AG08395 (cell line): ENCODE data around the gene TLX3.
"Not testable (repeated sequence)": the region's sequence is repeated elsewhere in the genome, so short reads cannot be mapped to it uniquely, and the experiment has no call there.

ENCODE experiments used
- DNase-seq: peaks from one replicate; pipeline ENCODE4 v3.0.0; 2012; ENCODE audit warnings: mixed read lengths, low spot score

TLX3 gene

GRCh38 chr5:171308453-171309275 is at the start of gene TLX3:
TSS of gene TLX3 (plus strand) at chr5:171309248. CDS start at chr5:171309366, 118 bp downstream.
- DNase-seq = no peak

DNA sequence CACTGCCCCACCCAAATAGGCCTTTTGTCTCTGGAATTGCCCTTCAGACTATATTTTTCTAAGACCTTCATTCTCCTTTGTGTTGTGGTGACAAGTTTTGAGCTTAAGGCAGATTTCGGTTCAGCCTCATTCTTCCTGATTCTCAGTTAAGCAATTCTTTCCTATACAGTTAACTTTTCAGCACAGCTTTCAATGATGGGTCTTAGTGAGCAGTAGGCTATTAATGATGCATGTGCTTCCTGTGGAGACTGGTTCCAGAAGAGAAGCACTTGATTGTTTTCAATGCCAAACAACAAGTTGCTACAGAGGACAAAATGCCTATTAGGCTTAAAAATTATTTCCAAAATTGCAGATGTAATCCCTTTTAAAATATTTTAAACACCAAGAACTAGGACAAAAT is 47.7 kb upstream of the TLX3 start:
- DNase-seq = no peak

GRCh38 chr5:171261904-171262303 is 47.1 kb upstream of the TLX3 start:
- no peak for DNase-seq

DNA sequence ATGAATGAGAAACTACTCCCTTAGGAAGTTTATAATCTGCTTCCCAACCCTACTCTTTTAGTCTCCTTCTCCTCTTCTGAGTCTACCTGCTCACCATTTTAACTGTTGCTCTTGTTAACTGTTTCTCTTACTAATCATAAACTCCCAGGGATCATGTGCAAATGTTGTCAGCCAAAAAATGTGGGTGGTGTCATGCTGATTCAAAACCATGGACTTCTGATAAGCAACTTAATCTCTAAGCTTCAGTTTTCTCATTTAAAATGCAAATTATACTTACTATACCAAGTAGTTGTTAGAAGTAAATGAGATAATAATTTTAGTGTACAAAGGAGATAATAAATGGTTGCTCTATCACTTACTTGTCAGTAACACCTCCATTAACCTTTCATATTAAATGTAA is 45.9 kb upstream of the TLX3 start:
- DNase-seq = no peak

GRCh38 chr5:171264843-171265242 is 44.2 kb upstream of the TLX3 start:
- DNase-seq = no peak

GRCh38 chr5:171268700-171269620 is 40.1 kb upstream of the TLX3 start:
- no peak for DNase-seq

DNA sequence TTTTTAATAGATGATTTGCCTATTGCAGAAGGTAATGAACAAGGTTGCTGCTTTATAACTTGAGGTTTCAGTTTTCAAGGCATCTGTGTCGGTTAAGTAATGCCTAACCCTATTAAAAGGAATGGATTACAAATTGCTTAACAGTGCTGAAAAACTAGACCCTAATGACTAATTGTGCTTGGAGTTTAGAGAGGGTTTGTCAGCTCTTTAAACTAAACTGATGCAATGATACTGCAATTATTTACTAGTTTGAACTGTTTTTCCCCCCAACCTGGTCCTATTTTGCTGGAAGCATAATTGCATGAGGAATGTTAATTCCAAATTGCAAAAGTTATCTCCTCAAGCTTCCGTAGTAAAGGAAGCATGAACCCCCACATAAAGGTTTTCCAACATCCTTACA is 39.3 kb upstream of the TLX3 start:
- DNase-seq = no peak

DNA sequence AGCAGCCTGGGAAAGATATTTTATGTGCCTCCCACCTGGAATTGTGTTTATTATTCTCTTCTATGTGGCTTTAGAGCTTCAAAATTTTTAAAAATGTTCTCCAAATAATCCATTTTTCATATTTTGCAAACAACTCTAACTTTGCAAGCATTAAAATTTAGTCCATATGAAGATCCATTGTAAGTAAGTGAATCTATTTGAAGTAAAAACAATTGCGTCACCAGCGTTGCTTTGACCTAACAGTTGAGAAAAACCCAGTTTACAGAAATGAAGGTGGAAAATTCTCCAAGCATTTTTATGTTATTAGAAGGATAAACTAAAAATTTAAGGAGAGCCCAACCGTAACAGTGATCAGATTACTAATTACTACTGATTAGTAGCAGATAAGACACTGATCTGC is 38.9 kb upstream of the TLX3 start:
- DNase-seq = no peak

DNA sequence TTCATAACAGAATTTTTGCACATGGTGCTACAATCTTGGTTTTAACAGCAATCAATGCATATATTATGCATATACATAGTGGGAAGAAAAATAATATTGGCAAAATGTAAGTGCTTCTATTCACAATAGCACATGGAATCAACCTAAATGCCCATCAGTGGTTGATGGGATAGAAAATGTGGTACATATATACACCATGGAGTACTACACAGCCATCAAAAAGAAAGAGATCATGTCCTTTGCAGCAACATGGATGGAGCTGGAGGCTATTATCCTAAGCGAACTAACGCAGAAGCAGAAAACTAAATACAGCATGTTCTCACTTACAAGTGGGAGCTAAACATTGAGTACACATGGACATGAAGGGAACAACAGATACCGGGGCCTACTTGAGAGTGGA is 37.2 kb upstream of the TLX3 start:
- no peak for DNase-seq

GRCh38 chr5:171272996-171273970 is 35.8 kb upstream of the TLX3 start:
- no peak for DNase-seq

- no peak for DNase-seq
Measured at GRCh38 chr5:171275841-171276544, 33.1 kb upstream of the TLX3 start.

GRCh38 chr5:171283753-171284152 is 25.3 kb upstream of the TLX3 start:
- DNase-seq = no peak

GRCh38 chr5:171285465-171285864 is 23.6 kb upstream of the TLX3 start:
- no peak for DNase-seq

- no peak for DNase-seq
Measured at GRCh38 chr5:171288066-171288465, 21.0 kb upstream of the TLX3 start.

DNA sequence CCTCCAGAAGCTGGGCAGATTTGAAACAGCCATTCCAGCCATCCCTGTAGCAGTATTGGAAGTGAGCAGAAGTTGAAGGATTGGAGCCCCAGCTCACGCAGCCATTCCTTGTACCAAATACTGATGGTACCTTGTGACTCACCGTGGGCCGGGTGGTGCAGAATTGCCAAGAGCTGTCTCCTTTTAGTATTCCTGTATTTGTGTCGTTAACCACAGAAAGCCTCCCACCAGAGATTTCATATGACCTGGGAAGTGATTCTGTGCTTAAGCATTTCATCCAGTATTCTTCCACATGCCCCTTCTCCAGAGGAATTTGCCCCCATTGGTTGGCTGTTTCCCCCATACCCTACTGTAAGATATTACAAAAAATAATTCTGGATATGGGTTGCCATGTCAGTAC is 17.7 kb upstream of the TLX3 start:
- no peak for DNase-seq

- no peak for DNase-seq
Measured at GRCh38 chr5:171295299-171295698, 13.7 kb upstream of the TLX3 start.

DNA sequence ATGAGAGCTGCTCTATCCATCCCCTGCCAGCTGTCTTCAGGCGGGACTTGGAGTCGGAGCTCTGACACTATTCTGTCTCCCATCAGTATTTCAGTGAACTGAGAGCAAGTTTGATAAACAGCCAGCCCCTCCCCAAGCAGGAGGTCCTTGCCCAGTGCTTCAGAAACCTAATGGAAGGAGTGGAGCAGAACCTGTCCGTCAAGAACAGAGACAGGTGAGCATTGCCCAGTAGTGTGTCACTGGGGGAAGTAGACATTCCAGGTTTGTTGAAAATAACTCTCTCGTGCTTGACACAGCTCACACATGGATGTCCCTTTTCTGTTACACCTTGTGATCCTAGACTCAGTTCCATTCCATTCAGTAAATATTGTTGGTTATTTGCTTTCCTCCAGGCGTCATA is 13.2 kb upstream of the TLX3 start:
- no peak for DNase-seq

DNA sequence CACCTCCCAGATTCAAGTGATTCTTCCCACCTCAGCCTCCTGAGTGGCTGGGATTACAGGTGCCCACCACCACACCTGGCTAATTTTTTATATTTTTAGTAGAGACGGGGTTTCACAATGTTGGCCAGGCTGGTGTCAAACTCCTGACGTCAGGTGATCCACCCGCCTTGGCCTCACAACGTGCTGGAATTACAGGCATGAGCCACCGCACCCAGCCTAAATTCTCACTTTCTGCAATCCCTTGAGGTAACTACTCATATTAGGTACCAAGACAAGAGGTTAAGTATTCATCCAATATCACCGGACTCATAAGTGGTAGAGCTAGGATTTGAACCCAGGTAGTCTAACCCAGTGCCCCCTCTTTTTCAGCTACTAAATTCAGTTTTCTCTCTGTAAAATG is 11.1 kb upstream of the TLX3 start:
- DNase-seq = not testable (repeated sequence)

DNA sequence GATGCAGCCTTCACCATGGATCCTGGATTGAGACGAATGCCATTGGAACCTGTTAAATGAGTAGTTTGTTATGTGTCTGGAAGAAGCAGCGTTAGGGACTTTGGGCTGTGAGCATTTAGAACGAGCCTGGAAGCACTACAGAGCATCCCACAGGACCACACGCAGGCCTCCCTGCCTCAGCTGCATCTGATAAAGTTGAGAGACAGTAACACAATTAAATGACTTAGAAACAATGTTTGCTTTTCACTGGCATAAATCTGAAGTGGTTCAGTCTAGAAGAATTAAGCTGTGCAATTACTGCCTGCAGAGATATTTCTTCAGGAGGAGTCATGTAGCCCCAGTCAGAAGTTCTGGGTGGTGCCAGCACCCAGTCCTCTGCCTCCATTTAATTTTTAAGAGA is 9.8 kb upstream of the TLX3 start:
- no peak for DNase-seq

DNA sequence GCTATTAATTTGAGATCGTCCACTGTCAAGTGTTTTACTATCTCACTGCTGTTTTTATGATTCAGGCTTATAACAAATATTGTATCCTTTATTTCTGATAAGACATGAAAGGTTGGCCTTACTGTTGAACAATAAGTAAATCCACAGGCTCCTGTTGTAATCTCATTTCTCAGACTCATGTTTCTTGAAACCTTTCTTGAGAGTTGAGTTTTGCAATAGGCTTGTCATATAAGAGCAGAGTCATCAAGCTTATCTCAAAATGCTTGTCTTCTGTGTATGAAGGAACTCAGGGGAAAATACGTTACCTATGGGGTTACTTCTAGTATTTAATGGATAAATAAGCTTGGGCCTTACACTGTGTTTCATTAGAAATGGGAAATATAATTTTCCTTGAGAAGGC is 9.2 kb upstream of the TLX3 start:
- no peak for DNase-seq

DNA sequence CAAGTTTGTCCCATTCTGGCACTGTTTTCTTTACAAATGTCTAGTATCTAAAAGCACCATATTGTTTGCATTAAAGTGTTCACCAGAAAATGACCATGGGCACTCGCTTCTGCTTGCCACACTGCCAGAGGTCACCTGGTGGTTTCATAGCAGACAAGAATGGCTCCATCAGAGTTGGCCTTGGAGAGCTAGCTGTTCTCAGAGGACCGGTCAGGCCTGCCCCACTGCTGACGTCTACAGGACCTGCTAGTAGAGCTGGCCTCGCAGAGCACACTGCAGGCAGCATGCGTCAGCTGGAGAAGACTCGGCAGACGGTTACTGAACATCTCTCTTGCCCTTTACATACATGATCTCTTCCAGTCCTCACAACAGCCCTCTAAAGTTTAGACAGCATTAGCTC is 8.7 kb upstream of the TLX3 start:
- no peak for DNase-seq
